H1 (cell line): Measurements from ENCODE around the gene CHST8. TPM values are rescaled to one million over a fixed set of nuclear protein-coding genes. Genes with fewer than 3 reads are reported as not detected.

Experiments used
- CTCF ChIA-PET: fragments of 300-600 bp; sonication (Branson Sonifier 250); formaldehyde crosslinking; loops from one replicate; lab custom pipeline; 2021; ENCODE audit not compliant: partially characterized antibody; lab: Charles Lee
- POLR2A ChIA-PET: fragments of 300-600 bp; sonication (Branson Sonifier 250); formaldehyde crosslinking; loops from one replicate; lab custom pipeline; 2021; ENCODE audit warnings: inconsistent platforms; ENCODE audit not compliant: partially characterized antibody; lab: Charles Lee
- DNase-seq, 2 experiments: peaks; one replicate each; pipeline versions ENCODE4 v3.0.0 to v3.0.0-alpha.2; 2010 to 2022; ENCODE audit warnings: low spot score in 2 of 2, low read depth in 1 of 2, mixed read lengths in 1 of 2
- FAIRE-seq: peaks from 2 replicates; lab custom pipeline; 2011; peaks lifted over from hg19 to GRCh38; lab: Jason Lieb, UNC
- H2AFZ ChIP-seq: 2 replicates; pipeline ENCODE4 v1.8.1; 2012; ENCODE audit warnings: low read length, inconsistent platforms
- H2AK5ac ChIP-seq: 2 replicates; pipeline ENCODE4 v1.6.1; 2013; ENCODE audit warnings: low read depth, low read length
- H2BK120ac ChIP-seq: replicated peaks from 2 replicates; pipeline ENCODE3; 2013; ENCODE audit warnings: low read depth, low read length, inconsistent platforms
- H2BK12ac ChIP-seq: 2 replicates; pipeline ENCODE4 v1.6.1; 2013; ENCODE audit warnings: low read depth, low read length
- H2BK15ac ChIP-seq: 2 replicates; pipeline ENCODE4 v1.6.1; 2013; ENCODE audit warnings: low read length
- H2BK20ac ChIP-seq: 2 replicates; pipeline ENCODE4 v1.6.1; 2013; ENCODE audit warnings: low read length
- H2BK5ac ChIP-seq: 2 replicates; pipeline ENCODE4 v1.6.1; 2013; ENCODE audit warnings: low read depth, low read length
- H3K14ac ChIP-seq: 2 replicates; pipeline ENCODE4 v1.6.1; 2013; ENCODE audit warnings: inconsistent platforms; ENCODE audit not compliant: insufficient read length
- H3K18ac ChIP-seq: 2 replicates; pipeline ENCODE4 v1.6.1; 2013; ENCODE audit warnings: low read length; ENCODE audit errors: extremely low read depth
- H3K23ac ChIP-seq: 2 replicates; pipeline ENCODE4 v1.6.1; 2013; ENCODE audit warnings: inconsistent platforms; ENCODE audit not compliant: insufficient read length
- H3K23me2 ChIP-seq: 2 replicates; pipeline ENCODE4 v1.6.1; 2013; ENCODE audit warnings: low read depth, low read length
- H3K27ac ChIP-seq: 2 replicates; pipeline ENCODE4 v1.6.1; 2011; ENCODE audit warnings: low read depth, low read length, inconsistent platforms
- H3K27me3 ChIP-seq, 4 experiments: replicated peaks in 1 of 4; 1 replicate in 1 of 4; 2 replicates in 3 of 4; pipeline versions ENCODE4 v1.6.1 to v1.8.1; 2011 to 2013; ENCODE audit warnings: low read length in 3 of 4, mild to moderate bottlenecking in 3 of 4, inconsistent platforms in 2 of 4, mixed read lengths in 2 of 4, moderate library complexity in 1 of 4; ENCODE audit not compliant: control insufficient read depth in 3 of 4, insufficient read depth in 3 of 4; ENCODE audit errors: extremely low read depth in 1 of 4
- H3K36me3 ChIP-seq, 4 experiments: 2 replicates each; pipeline versions ENCODE4 v1.6.1 to v1.8.1; 2011 to 2013; ENCODE audit warnings: mild to moderate bottlenecking in 4 of 4, low read length in 3 of 4, moderate library complexity in 2 of 4, control low read depth in 1 of 4, inconsistent platforms in 1 of 4; ENCODE audit not compliant: insufficient read depth in 4 of 4, control insufficient read depth in 2 of 4
- H3K4ac ChIP-seq: replicated peaks from 2 replicates; pipeline ENCODE3; 2013; ENCODE audit warnings: low read length, low read depth, mixed read lengths, inconsistent platforms; ENCODE audit not compliant: insufficient read length
- H3K4me1 ChIP-seq, 4 experiments: replicated peaks in 1 of 4; 1 replicate in 1 of 4; 2 replicates in 3 of 4; pipeline versions ENCODE4 v1.6.1 to v1.8.1; 2011 to 2013; ENCODE audit warnings: low read length in 3 of 4, inconsistent platforms in 2 of 4, mixed read lengths in 1 of 4; ENCODE audit not compliant: insufficient read depth in 4 of 4, control insufficient read depth in 3 of 4
- H3K4me2 ChIP-seq, 2 experiments: 2 replicates each; pipeline versions ENCODE4 v1.6.1 to v1.8.1; 2011 to 2013; ENCODE audit warnings: low read depth in 2 of 2, low read length in 2 of 2, control low read depth in 1 of 2, inconsistent platforms in 1 of 2, mild to moderate bottlenecking in 1 of 2; ENCODE audit not compliant: insufficient read depth in 1 of 2
- H3K4me3 ChIP-seq, 4 experiments: fragments of 200-600, 300-600 bp in 1 of 4; sonication (generic), shearing (Covaris generic), sonication (Bioruptor Twin) in 1 of 4; 2 replicates each; pipeline versions ENCODE4 v1.5.1 to v1.8.1; 2011 to 2016; ENCODE audit warnings: low read length in 4 of 4, low read depth in 3 of 4, control low read depth in 2 of 4, inconsistent platforms in 2 of 4, mild to moderate bottlenecking in 2 of 4, mixed read lengths in 1 of 4, moderate library complexity in 1 of 4; ENCODE audit not compliant: insufficient read depth in 2 of 4; ENCODE audit errors: extremely low read depth in 1 of 4
- H3K56ac ChIP-seq: replicated peaks from 2 replicates; pipeline ENCODE3; 2013; ENCODE audit warnings: low read depth, mild to moderate bottlenecking, mixed read lengths, low read length, inconsistent platforms; ENCODE audit not compliant: insufficient read length
- H3K79me1 ChIP-seq: 2 replicates; pipeline ENCODE4 v1.6.1; 2013; ENCODE audit warnings: low read depth, low read length, control low read depth
- H3K79me2 ChIP-seq, 2 experiments: 2 replicates each; pipeline versions ENCODE4 v1.6.1 to v1.8.1; 2012 to 2013; ENCODE audit warnings: low read length in 2 of 2, mild to moderate bottlenecking in 2 of 2, inconsistent platforms in 1 of 2; ENCODE audit not compliant: insufficient read depth in 2 of 2, control insufficient read depth in 1 of 2
- H3K9ac ChIP-seq, 4 experiments: replicated peaks in 1 of 4; 1 replicate in 1 of 4; 2 replicates in 3 of 4; pipeline versions ENCODE4 v1.6.1 to v1.8.1; 2011 to 2013; ENCODE audit warnings: low read depth in 3 of 4, low read length in 3 of 4, control low read depth in 2 of 4, mild to moderate bottlenecking in 2 of 4, moderate library complexity in 2 of 4, inconsistent platforms in 1 of 4; ENCODE audit errors: extremely low read depth in 1 of 4
- H3K9me3 ChIP-seq, 2 experiments: 2 replicates each; pipeline versions ENCODE4 v1.6.1 to v1.8.1; 2012 to 2013; ENCODE audit warnings: mild to moderate bottlenecking in 2 of 2, moderate library complexity in 2 of 2, control low read depth in 1 of 2, inconsistent platforms in 1 of 2, low read depth in 1 of 2, low read length in 1 of 2, mixed read lengths in 1 of 2; ENCODE audit not compliant: insufficient read depth in 2 of 2
- H4K20me1 ChIP-seq, 2 experiments: replicated peaks in 1 of 2; 2 replicates each; pipeline versions ENCODE3 to v1.8.1; 2011 to 2013; ENCODE audit warnings: inconsistent platforms in 2 of 2, low read length in 2 of 2, mild to moderate bottlenecking in 1 of 2; ENCODE audit not compliant: insufficient read depth in 2 of 2, control insufficient read depth in 1 of 2
- H4K5ac ChIP-seq: 2 replicates; pipeline ENCODE4 v1.6.1; 2013; ENCODE audit warnings: low read length, low read depth, mixed read lengths, inconsistent platforms; ENCODE audit not compliant: insufficient read length
- H4K8ac ChIP-seq: 2 replicates; pipeline ENCODE4 v1.8.0; 2013; ENCODE audit warnings: mild to moderate bottlenecking, moderate library complexity, low read length, inconsistent platforms; ENCODE audit not compliant: insufficient read depth; ENCODE audit errors: extremely low read depth
- H4K91ac ChIP-seq: replicated peaks from 2 replicates; pipeline ENCODE3; 2013; ENCODE audit warnings: low read length, mixed read lengths, inconsistent platforms; ENCODE audit not compliant: insufficient read length
- CBX5 ChIP-seq: fragments of 300-800, 300-1000 bp; sonication (generic); IDR thresholded peaks from 2 replicates; pipeline ENCODE4 v1.7.1; 2016; ENCODE audit warnings: antibody characterized with exemption, low read length, low read depth
- CHD1 ChIP-seq: IDR thresholded peaks from 2 replicates; pipeline ENCODE4 v1.6.1; 2012; ENCODE audit warnings: low read depth, low read length, improper control_type of control experiment
- JUND ChIP-seq: IDR thresholded peaks from 2 replicates; pipeline ENCODE4 v1.6.1; 2011; ENCODE audit warnings: mild to moderate bottlenecking, improper control_type of control experiment, low read length
- PHF8 ChIP-seq: fragments of 200-600 bp; sonication (generic); conservative IDR thresholded peaks from 2 replicates; pipeline ENCODE4 v1.7.1; 2012; ENCODE audit warnings: low read depth, mild to moderate bottlenecking, inconsistent platforms, low read length, moderate library complexity
- RAD21 ChIP-seq, 2 experiments: IDR thresholded peaks in 1 of 2; conservative IDR thresholded peaks in 1 of 2; 2 replicates each; pipeline ENCODE4 v1.6.1; 2011; ENCODE audit warnings: low read depth in 2 of 2, low read length in 2 of 2, improper control_type of control experiment in 1 of 2, inconsistent platforms in 1 of 2, mild to moderate bottlenecking in 1 of 2, moderate library complexity in 1 of 2
- RBBP5 ChIP-seq: IDR thresholded peaks from 2 replicates; pipeline ENCODE4 v1.7.1; 2012; ENCODE audit warnings: low read depth, mild to moderate bottlenecking, inconsistent platforms, low read length, moderate library complexity, borderline replicate concordance
- SRF ChIP-seq: IDR thresholded peaks from 2 replicates; pipeline ENCODE4 v1.6.1; 2011; ENCODE audit warnings: mild to moderate bottlenecking, low read depth, low read length, moderate library complexity
- SUZ12 ChIP-seq: fragments of 200-600 bp; sonication (generic); IDR thresholded peaks from 2 replicates; pipeline ENCODE4 v1.6.1; 2012; ENCODE audit warnings: mild to moderate bottlenecking, inconsistent platforms, low read length, moderate library complexity, mixed read lengths
- TEAD4 ChIP-seq: IDR thresholded peaks from 2 replicates; pipeline ENCODE4 v1.6.1; 2012; ENCODE audit warnings: low read depth, low read length, inconsistent platforms, mixed read lengths
- WGBS, 2 experiments: shearing (Covaris generic) in 1 of 2; methylation state at CpG; one replicate each; pipeline versions ENCODE4 v1.1.6 to v1.1.7; 2013 to 2015; ENCODE audit warnings: low lambda C conversion rate in 2 of 2, mixed read lengths in 2 of 2, inconsistent platforms in 1 of 2, low coverage in 1 of 2, missing lambda C conversion rate in 1 of 2; ENCODE audit not compliant: insufficient replicate concordance in 2 of 2, insufficient coverage in 1 of 2, insufficient read length in 1 of 2; ENCODE audit errors: extremely low coverage in 1 of 2, missing lambda C conversion rate in 1 of 2; 5-methylcytosine and 5-hydroxymethylcytosine counted together
- polyA plus RNA-seq, 7 experiments: library from polyadenylated mRNA; depleted of rRNA in 3 of 7; stranded (reverse) in 5 of 7; unstranded in 2 of 7; fragments of >200 nt in 5 of 7; fragments of 200-250 nt in 2 of 7; gene quantifications; 1 replicate in 5 of 7; 2 replicates in 1 of 7; 4 replicates in 1 of 7; pipeline versions ENCODE4 v1.2.1 to v1.2.3, GENCODE V29; 2011 to 2013; ENCODE audit warnings: missing spikeins in 2 of 7, mixed read lengths in 2 of 7
- total RNA-seq: library from RNA; stranded (reverse); fragmentation: NEBNext Ultra II Directional; extraction: Animal tissue kit (Norgen Biotek cat#: 25700); gene quantifications from 2 replicates; pipeline ENCODE4 v1.2.1, GENCODE V29; 2021
- TF ChIP-seq, protein P1 (sequence below): IDR thresholded peaks from 2 replicates; pipeline ENCODE4 v1.6.1; 2012; ENCODE audit warnings: inconsistent platforms
- TF ChIP-seq, protein P2 (sequence below): IDR thresholded peaks from 2 replicates; pipeline ENCODE4 v1.6.1; 2011; ENCODE audit warnings: low read depth, mild to moderate bottlenecking, low read length; ENCODE audit not compliant: insufficient read depth

Gene CHST8
- total and polyA plus RNA-seq, 2 of the 8 experiments (the other 6 are each of a cell fraction or from before 2014, with no cell fraction given), result 10.8 to 28.2 TPM

DNA sequence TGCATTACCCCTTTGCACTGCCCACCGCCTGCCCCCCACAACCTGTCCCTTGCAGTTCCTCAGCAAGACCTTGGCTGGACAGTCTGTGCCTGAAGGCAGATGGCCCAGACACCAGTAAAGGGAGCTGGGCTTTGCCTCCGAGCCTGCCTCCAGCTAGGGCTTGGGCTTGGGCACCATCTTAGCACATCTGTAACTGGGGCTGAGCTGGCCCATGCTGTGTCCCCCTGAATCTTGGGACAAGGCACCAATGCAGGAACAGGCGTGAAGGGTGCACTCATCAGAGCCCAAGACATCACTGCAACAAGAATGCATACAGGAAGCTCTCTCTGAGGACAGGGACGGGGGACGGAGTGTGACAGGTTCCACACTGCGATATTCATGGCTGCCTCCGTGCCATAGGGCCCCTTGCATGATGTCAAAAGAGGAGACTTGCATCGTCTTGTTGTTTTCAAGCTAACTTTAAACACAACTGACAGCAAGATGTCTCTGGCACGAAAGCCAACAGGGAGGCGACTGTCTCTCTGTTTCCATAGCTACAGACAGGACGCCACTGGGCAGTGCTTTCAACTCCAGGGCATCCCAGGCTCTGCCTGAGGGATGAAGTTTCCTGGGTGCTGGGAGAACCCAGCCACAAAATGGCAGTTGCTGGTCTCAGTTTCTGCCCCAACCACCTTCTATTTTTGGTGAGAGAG is 8.7 kb upstream of the CHST8 start:
- 0 out of 4 replicates have a peak, but pooled peaks cover 0 to 2% of the 10 kb centered on the region in 2 experiments for H3K9me3 ChIP-seq
- H2BK15ac ChIP-seq, result no peak overlapping the region
- no peak overlapping the region for H3K14ac ChIP-seq
- no peaks in the 10 kb centered on the region for H3K23me2 ChIP-seq
- no peak overlapping the region for H3K4me2 ChIP-seq
- H2BK12ac ChIP-seq, result no peak overlapping the region
- no peaks in the 10 kb centered on the region for H3K79me1 ChIP-seq
- no peak overlapping the region for H4K5ac ChIP-seq
- 90% methylated on average over 11 of the region's 11 CpGs; no CpG with 5 or more reads in 1 of the 2 experiments for WGBS, 2 experiments
- no peaks in the 10 kb centered on the region for H4K20me1 ChIP-seq
- H2BK5ac ChIP-seq, result peak overlapping the region; percentile 16; the same call in 1 of the 2 replicates
- H3K4ac ChIP-seq, result no peak overlapping the region
- POLR2A ChIA-PET, result interaction anchor here (0.9 kb wide), 1 partner anchor 10 kb away, joined by 3 read pairs; no protein-coding TSS in a partner anchor
- no peak overlapping the region for H3K56ac ChIP-seq
- no peaks in the 10 kb centered on the region for H3K79me2 ChIP-seq
- H2BK20ac ChIP-seq, result no peak overlapping the region
- CTCF ChIA-PET, result interaction anchor here (0.9 to 1.4 kb wide), 2 partner anchors 13 to 182 kb away, joined by 3 to 4 read pairs; no protein-coding TSS in a partner anchor
- no peak overlapping the region for H3K4me3 ChIP-seq
- H3K4me1 ChIP-seq, result no peaks in the 10 kb centered on the region
- H2AK5ac ChIP-seq, result peak overlapping the region; percentile 31; the same call in 1 of the 2 replicates
- H3K27ac ChIP-seq, result no peak overlapping the region
- peaks cover 0 to 2% (median 0%) of the 10 kb centered on the region in 4 experiments; a peak in 3 of 7 replicates for H3K27me3 ChIP-seq
- 0 out of 7 replicates have a peak overlapping the region, but pooled peaks of 1 of the 4 experiments have one; percentile 20 for H3K9ac ChIP-seq
- DNase-seq (no peak), FAIRE-seq (no peak)
- H3K18ac ChIP-seq, result no peak overlapping the region
- H2AFZ ChIP-seq, result no peak overlapping the region
- no peak overlapping the region for H3K23ac ChIP-seq
- H3K36me3 ChIP-seq, result no peaks in the 10 kb centered on the region
- no peak overlapping the region for H4K8ac ChIP-seq
- H2BK120ac ChIP-seq, result no peak overlapping the region
- no peak overlapping the region for H4K91ac ChIP-seq
- no peak for TF ChIP-seq RAD21 (IDR thresholded peaks at IDR 0.05 in 1 of 2, conservative IDR thresholded peaks at IDR 0.05 in 1 of 2; ENCODE audit: low read depth in 2 of 2, low read length in 2 of 2)
- TF ChIP-seq PHF8, result no peak
- no peak for TF ChIP-seq RBBP5
- TF ChIP-seq TEAD4, result no peak
- TF ChIP-seq, protein P1, sequence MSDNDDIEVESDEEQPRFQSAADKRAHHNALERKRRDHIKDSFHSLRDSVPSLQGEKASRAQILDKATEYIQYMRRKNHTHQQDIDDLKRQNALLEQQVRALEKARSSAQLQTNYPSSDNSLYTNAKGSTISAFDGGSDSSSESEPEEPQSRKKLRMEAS, result no peak
- TF ChIP-seq, protein P2, sequence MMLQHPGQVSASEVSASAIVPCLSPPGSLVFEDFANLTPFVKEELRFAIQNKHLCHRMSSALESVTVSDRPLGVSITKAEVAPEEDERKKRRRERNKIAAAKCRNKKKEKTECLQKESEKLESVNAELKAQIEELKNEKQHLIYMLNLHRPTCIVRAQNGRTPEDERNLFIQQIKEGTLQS, result no peak
- TF ChIP-seq SUZ12, result no peak
- no peak for TF ChIP-seq CBX5
- TF ChIP-seq CHD1, result no peak
- no peak for TF ChIP-seq JUND
- TF ChIP-seq SRF, result no peak
